Transverse colon (tissue), 4 donors: ENCODE results near the gene GTF3C1. TPM values are rescaled to one million over a fixed set of nuclear protein-coding genes. Genes with fewer than 3 reads are reported as not detected.
"Not testable (repeated sequence)": the region's sequence is repeated elsewhere in the genome, so short reads cannot be mapped to it uniquely, and the experiment has no call there.

ENCODE experiments used
- DNase-seq: peaks from one replicate; pipeline ENCODE4 v3.0.0-alpha.2; 2019
- H3K27ac ChIP-seq, 4 donors: fragments of 200-600 bp; sonication (generic); 2 replicates each; pipeline ENCODE4 v1.5.1; 2016 to 2018; ENCODE audit warnings: inconsistent platforms in 4 of 4
- H3K27me3 ChIP-seq: fragments of 200-600 bp; sonication (generic); 2 replicates; pipeline ENCODE4 v1.5.1; 2017; ENCODE audit warnings: inconsistent platforms
- H3K36me3 ChIP-seq, 4 donors: fragments of 200-600 bp; sonication (generic); 2 replicates each; pipeline ENCODE4 v1.5.1; 2017 to 2019; ENCODE audit warnings: inconsistent platforms in 4 of 4
- H3K4me1 ChIP-seq, 4 donors: fragments of 200-600 bp; sonication (generic); 2 replicates each; pipeline ENCODE4 v1.5.1; 2017 to 2020; ENCODE audit warnings: inconsistent platforms in 4 of 4
- H3K4me3 ChIP-seq, 4 donors: fragments of 200-600 bp; sonication (generic); 1 replicate in 1 of 4; 2 replicates in 3 of 4; pipeline versions ENCODE4 v1.5.1 to v1.6.1; 2017 to 2019; ENCODE audit warnings: inconsistent platforms in 4 of 4
- H3K9me3 ChIP-seq, 2 donors: fragments of 200-600 bp; sonication (generic); 2 replicates each; pipeline ENCODE4 v1.5.1; 2017 to 2019; ENCODE audit warnings: inconsistent platforms in 2 of 2
- EP300 ChIP-seq: sonication (generic); formaldehyde crosslinking; IDR thresholded peaks from one replicate; pipeline ENCODE4 v1.6.1; 2017; ENCODE audit warnings: antibody characterized with exemption, low read depth
- POLR2A ChIP-seq: fragments of 450-650 bp; IDR thresholded peaks from one replicate; pipeline ENCODE4 v1.6.1; 2016; ENCODE audit warnings: antibody characterized with exemption, mild to moderate bottlenecking, moderate library complexity
- POLR2AphosphoS5 ChIP-seq, 3 donors: sonication (generic); formaldehyde crosslinking; IDR thresholded peaks; one replicate each; pipeline ENCODE4 v1.6.1; 2016; ENCODE audit warnings: antibody characterized with exemption in 3 of 3
- WGBS, 2 donors: methylation state at CpG; one replicate each; pipeline ENCODE4 v1.1.5; 2018; ENCODE audit warnings: low coverage in 1 of 2; 5-methylcytosine and 5-hydroxymethylcytosine counted together
- in situ Hi-C, 4 donors: fragments of 200-750 bp; cut with MboI; loops; one replicate each; pipeline versions ENCODE4 v1.15.0 to v1.15.1; 2017; ENCODE audit warnings: low sequenced_read_pairs in 3 of 4, low pct_ligation_motif_present in 1 of 4, low pct_unique_long_range_greater_than_20kb in 1 of 4
- intact Hi-C: fragments of 100-400 bp; cut with DNase I; formaldehyde crosslinking; loops from one replicate; pipeline ENCODE4 v1.15.1; 2023; ENCODE audit warnings: low total_unique reads
- total RNA-seq, 4 donors: library from RNA; depleted of rRNA; stranded (reverse); fragments of >200 nt; gene quantifications; one replicate each; pipeline ENCODE4 v1.1.0, GENCODE V29; 2016
- TF ChIP-seq, protein P1 (sequence below), 5 experiments: fragments of 200-600 bp in 3 of 5; fragments of 450-650 bp in 2 of 5; sonication (generic) in 3 of 5; IDR thresholded peaks; 1 replicate in 2 of 5; 2 replicates in 3 of 5; pipeline ENCODE4 v1.5.1; 2016 to 2017; ENCODE audit warnings: antibody characterized with exemption in 5 of 5, inconsistent platforms in 3 of 5, mild to moderate bottlenecking in 2 of 5, moderate library complexity in 1 of 5

Gene GTF3C1
- total RNA-seq, 4 donors from 2014 or later = 49.6 to 129 (median 60.1) TPM

- peaks cover 0 to 4% (median 0%) of the 10 kb centered on the region in 4 donors for H3K4me1 ChIP-seq
- in situ Hi-C loops = no loop called here
These were observed 29.6 kb upstream of the GTF3C1 start for GRCh38 chr16:27579087-27579980.

DNA sequence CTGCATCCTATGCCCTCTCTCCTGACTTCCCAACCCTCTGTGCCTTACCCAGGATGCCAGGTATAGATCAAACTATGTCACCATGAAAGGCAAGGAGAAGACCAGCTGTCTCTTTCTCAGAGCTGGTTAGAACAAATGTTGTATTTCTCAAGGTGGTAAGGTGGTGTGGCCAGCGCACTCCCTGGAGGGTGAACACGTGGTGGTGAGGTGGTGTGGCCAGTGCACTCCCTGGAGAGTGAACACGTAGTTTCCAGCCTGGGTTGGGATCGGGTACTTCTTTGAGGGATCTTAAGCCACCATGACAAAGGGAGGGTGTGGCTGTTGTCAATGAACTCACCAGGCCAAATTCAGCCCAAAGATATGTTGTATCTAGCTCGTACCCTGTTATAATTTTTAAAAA, 27.0 kb upstream of the GTF3C1 start:
- 74% methylated on average over 5 of the region's 5 CpGs; no CpG with 5 or more reads in 1 of the 2 donors for WGBS, 2 donors
- in situ Hi-C loops = no loop called here
- no peak for DNase-seq
- no peak for TF ChIP-seq POLR2A
- TF ChIP-seq EP300 = no peak
- TF ChIP-seq, protein P1, sequence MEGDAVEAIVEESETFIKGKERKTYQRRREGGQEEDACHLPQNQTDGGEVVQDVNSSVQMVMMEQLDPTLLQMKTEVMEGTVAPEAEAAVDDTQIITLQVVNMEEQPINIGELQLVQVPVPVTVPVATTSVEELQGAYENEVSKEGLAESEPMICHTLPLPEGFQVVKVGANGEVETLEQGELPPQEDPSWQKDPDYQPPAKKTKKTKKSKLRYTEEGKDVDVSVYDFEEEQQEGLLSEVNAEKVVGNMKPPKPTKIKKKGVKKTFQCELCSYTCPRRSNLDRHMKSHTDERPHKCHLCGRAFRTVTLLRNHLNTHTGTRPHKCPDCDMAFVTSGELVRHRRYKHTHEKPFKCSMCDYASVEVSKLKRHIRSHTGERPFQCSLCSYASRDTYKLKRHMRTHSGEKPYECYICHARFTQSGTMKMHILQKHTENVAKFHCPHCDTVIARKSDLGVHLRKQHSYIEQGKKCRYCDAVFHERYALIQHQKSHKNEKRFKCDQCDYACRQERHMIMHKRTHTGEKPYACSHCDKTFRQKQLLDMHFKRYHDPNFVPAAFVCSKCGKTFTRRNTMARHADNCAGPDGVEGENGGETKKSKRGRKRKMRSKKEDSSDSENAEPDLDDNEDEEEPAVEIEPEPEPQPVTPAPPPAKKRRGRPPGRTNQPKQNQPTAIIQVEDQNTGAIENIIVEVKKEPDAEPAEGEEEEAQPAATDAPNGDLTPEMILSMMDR (IDR thresholded peaks at IDR 0.05) = no peak
- TF ChIP-seq POLR2AphosphoS5 (IDR thresholded peaks at IDR 0.05) = no peak
- peaks cover 0 to 4% (median 2%) of the 10 kb centered on the region in 4 donors for H3K4me1 ChIP-seq
- no peaks in the 10 kb centered on the region for H3K27me3 ChIP-seq
- no peak overlapping the region for H3K27ac ChIP-seq
- intact Hi-C loops = no loop called here
- no peak overlapping the region for H3K4me3 ChIP-seq
- peaks cover 0 to 6% (median 0%) of the 10 kb centered on the region in 4 donors for H3K36me3 ChIP-seq
- H3K9me3 ChIP-seq = no peaks in the 10 kb centered on the region

More at GRCh38 chr16:27579087-27579980, 29.6 kb upstream of the GTF3C1 start:
- Histone ChIP-seq H3K9me3 (no peaks in the 10 kb centered on the region), H3K36me3 (peaks cover 0 to 6% (median 2%) of the 10 kb centered on the region in 4 donors), H3K27ac (peak overlapping the region in 1 of 4 donors; percentile 35), H3K27me3 (no peaks in the 10 kb centered on the region), H3K4me3 (no peak overlapping the region)
- no peak for TF ChIP-seq EP300
- no peak for TF ChIP-seq POLR2AphosphoS5 (IDR thresholded peaks at IDR 0.05)
- no peak for TF ChIP-seq POLR2A
- TF ChIP-seq, protein P1 (IDR thresholded peaks at IDR 0.05) = no peak
- intact Hi-C loops = no loop called here
- 79 to 100% methylated on average over 2 to 4 of the region's 4 CpGs for WGBS, 2 donors
- no peak for DNase-seq

GRCh38 chr16:27572711-27573110, 23.0 kb upstream of the GTF3C1 start:
- intact Hi-C loops = no loop called here
- no peak for DNase-seq
- H3K4me1 ChIP-seq = peaks cover 0 to 7% (median 0%) of the 10 kb centered on the region in 4 donors
- H3K4me3 ChIP-seq = no peak overlapping the region
- H3K9me3 ChIP-seq = no peaks in the 10 kb centered on the region
- no peak overlapping the region for H3K27ac ChIP-seq
- 90 to 100% methylated on average over 3 to 6 of the region's 6 CpGs for WGBS, 2 donors
- no peak for TF ChIP-seq POLR2AphosphoS5 (IDR thresholded peaks at IDR 0.05)
- TF ChIP-seq POLR2A = no peak
- no peak for TF ChIP-seq EP300
- TF ChIP-seq, protein P1 (IDR thresholded peaks at IDR 0.05) = no peak
- no peaks in the 10 kb centered on the region for H3K27me3 ChIP-seq
- in situ Hi-C loops = no loop called here
- H3K36me3 ChIP-seq = peaks cover 0 to 6% (median 0%) of the 10 kb centered on the region in 4 donors

- WGBS, 2 donors = 79 to 83% methylated on average over 3 to 7 of the region's 8 CpGs
- H3K9me3 ChIP-seq = no peaks in the 10 kb centered on the region
- no peak overlapping the region for H3K4me3 ChIP-seq
- no peak for DNase-seq
- intact Hi-C loops = no loop called here
- in situ Hi-C loops = no loop called here
- TF ChIP-seq POLR2A (no peak), EP300 (no peak), POLR2AphosphoS5 (IDR thresholded peaks at IDR 0.05) (no peak)
- TF ChIP-seq, protein P1 (IDR thresholded peaks at IDR 0.05) = no peak
- H3K36me3 ChIP-seq = peaks cover 0 to 6% (median 0%) of the 10 kb centered on the region in 4 donors
- peaks cover 0 to 9% (median 0%) of the 10 kb centered on the region in 4 donors for H3K4me1 ChIP-seq
- no peaks in the 10 kb centered on the region for H3K27me3 ChIP-seq
- no peak overlapping the region for H3K27ac ChIP-seq
These were observed 22.0 kb upstream of the GTF3C1 start for GRCh38 chr16:27571433-27572326.

GRCh38 chr16:27570986-27571385, 21.3 kb upstream of the GTF3C1 start:
- intact Hi-C loops, in situ Hi-C loops: not testable (repeated sequence)

More at GRCh38 chr16:27570986-27571385, 21.3 kb upstream of the GTF3C1 start:
- H3K4me1 ChIP-seq = peaks cover 0 to 16% (median 2%) of the 10 kb centered on the region in 4 donors
- WGBS, 2 donors = 96 to 97% methylated on average over 8 of the region's 8 CpGs
- DNase-seq, H3K4me3 ChIP-seq, H3K27ac ChIP-seq, H3K9me3 ChIP-seq, H3K36me3 ChIP-seq, H3K27me3 ChIP-seq: not testable (repeated sequence)
